Measurements from ENCODE around the gene DGKB.

GRCh38 chr7:14483663-14484062 is 418.9 kb downstream of the DGKB start:
- TF ChIP-seq CTCF (IDR thresholded peaks at IDR 0.05) (no peak), EP300 (IDR thresholded peaks at IDR 0.05) (no peak)

Data from stomach (tissue), 4 donors.